Epidermal melanocyte (primary cell): Measurements from ENCODE around the gene ZSCAN22.
A peak's percentile ranks its signal among the peaks of the same experiment; 100 is the strongest.
"Not testable (repeated sequence)": the region's sequence is repeated elsewhere in the genome, so short reads cannot be mapped to it uniquely, and the experiment has no call there.

Experiments
- DNase-seq: peaks from one replicate; pipeline ENCODE4 v3.0.0; 2011; ENCODE audit warnings: low spot score; ENCODE audit not compliant: insufficient read length

Gene ZSCAN22

DNA sequence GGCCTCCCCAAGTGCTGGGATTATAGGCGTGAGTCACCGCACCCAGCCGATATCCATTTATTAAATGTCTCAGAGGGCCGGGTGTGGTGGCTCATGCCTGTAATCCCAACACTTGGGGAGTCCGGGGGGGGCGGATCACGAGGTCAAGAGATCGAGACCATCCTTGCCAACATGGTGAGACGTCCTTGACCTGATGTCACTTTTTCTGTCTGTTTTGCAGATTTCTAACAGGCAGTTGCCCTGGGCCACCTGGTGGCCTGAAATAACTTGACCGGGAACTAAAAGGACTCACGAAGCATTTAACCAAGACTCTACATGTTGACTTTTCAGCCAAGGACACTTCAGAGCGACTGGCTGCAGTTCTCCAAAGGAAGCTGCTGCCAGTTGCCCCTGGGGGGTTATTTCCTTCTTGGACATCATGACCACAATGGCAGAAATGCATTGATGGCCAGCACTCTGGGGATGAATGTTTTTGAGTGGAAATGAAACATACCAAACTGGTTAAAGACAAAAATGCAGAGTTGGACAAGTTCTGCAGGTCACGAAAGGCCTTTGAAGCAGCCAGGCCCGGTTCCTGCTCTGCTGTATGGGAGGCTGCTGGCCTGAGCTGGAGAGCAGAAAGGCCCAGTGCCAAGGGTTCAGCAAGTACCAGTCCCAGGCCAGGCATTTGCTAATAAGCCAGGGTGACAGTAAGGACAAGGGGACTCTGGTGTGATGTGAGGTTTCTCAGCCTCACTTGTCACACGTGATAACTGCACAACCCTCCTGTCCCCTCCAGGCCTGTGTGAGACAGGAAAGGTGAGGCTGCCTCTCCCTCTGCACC, 45.7 kb downstream of the ZSCAN22 start:
- no peak for DNase-seq

DNA sequence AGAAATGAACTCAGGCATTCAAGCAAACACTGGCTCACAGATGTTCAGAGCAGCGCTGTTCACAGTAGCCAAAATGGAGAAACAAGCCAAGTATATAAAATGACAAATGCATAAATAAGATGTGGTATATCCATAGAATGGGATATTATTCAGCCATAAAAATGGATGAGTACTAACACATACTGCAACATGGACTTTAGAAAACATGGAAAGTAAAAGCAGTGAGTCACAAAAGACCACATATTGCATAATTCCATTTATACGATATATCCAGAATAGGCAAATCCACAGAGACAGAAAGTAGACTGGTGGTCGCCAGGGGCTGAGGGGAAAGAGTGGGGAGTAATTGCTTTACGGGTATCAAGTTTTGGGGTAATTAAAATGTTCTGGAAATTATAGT, 47.4 kb downstream of the ZSCAN22 start:
- no peak for DNase-seq

DNA sequence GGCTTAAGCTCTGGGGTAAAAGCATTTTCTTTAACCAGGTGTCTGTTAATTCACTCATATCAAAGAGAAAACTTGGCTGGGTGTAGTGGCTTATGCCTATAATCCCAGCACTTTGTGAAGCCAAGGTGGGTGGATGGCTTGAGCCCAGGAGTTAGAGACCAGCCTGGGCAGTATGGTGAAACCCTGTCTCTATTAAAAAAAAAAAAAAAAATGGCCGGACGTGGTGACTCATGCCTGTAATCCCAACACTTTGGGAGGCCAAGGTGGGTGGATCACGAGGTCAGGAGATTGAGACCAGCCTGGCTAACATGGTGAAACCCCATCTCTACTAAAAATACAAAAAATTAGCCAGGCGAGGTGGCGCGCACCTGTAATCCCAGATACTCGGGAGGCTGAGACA, 49.9 kb downstream of the ZSCAN22 start:
- DNase-seq, result not testable (repeated sequence)

DNA sequence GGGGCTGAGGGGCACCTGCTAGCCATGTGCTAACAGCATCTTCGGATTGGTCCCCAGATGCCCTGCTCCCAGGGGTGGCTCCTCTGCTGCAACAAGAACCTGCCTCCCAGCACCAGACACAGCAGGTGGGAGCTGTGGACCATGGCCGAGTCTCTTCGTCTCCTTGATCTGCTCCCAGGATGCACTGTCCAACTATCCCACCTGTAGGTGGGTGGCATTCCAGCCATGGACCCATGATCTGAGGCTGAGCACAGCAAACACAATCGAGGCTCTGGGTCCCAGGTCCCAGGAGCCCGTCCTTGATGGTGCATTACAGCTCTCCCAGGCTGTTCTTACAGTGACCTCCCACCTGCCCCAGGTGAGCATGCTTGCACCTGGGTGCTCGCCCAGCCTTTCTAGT, 52.5 kb downstream of the ZSCAN22 start:
- DNase-seq, result no peak

DNA sequence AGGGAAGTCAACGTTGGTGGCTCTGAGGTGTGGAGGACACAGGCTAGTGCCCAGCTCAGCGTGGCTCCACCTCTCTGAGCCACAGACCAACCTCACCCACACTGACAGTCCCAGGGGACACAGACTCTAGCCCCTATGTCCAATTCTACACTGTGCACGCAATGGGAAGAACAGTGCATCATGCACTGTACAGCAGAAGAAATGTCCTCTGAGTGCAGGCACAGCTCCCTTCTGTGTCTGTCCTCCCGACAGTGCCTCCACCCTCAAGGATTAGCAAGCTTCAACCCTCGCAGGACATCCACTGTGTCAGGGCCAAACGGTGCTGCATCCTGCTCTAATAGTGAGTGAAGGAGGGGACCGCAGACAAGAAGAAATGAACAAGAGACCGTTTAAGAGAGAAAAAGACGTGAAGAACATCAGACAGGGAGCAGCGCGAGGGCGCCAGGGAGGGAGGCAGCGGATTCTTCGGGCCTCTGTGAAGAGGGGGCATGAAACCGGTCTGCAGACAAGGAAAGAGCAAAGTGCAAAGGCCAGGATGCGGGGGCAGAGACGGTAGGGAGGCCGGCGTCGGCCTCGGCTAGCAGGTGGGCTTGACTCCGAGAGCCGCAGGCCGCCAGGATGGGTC, 53.4 kb downstream of the ZSCAN22 start:
- no peak for DNase-seq

DNA sequence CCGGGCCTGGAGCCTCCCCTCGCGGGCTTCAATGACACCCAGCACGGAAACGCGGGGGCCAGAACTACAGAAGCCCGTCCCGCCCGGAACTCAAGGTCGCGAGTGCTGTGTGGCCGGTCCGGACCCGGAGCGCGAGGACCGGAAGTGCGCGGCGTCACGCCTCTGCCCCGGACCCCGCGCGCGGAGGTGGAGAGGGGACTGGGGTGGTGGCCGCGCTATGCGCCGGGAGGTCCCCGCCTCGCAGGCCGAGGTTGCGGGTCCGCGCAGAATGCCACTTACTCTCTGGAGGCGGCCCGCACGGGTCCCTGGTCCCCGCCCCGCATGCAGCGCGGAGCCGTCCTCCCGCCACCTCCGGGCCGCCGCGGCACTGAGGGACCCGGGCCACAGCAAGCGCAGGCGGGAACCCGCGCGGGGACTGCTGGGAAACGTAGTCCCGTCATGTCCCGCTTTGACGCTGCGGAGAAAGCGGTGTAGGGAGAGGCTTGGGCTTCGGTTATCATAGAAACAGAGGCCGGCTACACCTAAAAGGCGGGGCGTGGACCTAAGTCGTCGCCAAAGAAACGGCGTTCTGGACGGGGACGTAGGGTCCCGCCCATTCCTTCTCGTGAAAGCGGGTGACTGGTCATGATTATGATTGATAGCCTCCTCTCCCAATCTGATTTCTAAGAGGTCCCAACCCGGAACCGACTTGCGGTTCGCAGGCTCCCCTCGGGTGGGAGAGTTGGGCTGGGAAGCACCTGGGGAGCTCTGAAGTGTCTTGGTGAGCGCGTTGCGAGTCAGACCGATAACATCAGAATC, 54.1 kb downstream of the ZSCAN22 start, which contains the start of gene ZNF837:
TSS of gene ZNF837 (minus strand) at position 369 of the 798 bp plus-strand sequence. CDS start 11,698 bp downstream, outside the sequence.
- DNase-seq, result peak; percentile 97

DNA sequence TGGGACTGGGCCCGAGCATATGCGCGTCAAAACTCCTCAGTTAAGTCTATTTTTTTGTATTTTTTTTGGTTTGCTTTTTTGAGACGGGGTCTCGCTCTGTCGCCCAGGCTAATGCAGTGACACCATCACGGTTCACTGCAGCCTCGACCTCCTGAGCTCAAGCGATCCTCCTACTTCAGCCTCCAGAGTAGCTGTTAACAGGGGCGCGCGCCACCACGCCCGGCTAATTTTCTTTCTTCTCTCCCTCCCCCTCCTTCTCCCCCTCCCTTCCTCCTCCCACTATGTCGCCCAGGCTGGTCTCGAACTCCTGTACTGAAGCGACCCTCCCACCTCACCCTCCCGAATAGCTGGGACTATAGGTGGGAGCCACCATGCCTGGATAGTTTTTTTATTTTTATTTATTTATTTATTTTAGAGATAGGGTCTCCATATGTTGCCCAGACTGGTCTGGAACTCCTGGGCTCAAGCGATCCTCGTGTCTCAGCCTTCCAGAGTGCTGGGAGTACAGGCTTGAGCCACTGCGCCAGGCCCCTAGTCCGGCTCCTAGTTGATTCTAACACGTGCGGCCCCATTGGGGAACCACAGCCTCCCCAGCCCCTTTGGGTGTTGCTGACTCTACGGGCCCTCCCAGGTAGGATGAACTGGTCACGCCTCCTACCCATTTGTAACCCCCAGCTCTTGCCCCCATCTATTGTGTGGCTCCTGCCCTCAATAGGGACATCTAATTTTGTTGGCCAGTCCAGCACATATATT, 54.8 kb downstream of the ZSCAN22 start:
- DNase-seq, result no peak

DNA sequence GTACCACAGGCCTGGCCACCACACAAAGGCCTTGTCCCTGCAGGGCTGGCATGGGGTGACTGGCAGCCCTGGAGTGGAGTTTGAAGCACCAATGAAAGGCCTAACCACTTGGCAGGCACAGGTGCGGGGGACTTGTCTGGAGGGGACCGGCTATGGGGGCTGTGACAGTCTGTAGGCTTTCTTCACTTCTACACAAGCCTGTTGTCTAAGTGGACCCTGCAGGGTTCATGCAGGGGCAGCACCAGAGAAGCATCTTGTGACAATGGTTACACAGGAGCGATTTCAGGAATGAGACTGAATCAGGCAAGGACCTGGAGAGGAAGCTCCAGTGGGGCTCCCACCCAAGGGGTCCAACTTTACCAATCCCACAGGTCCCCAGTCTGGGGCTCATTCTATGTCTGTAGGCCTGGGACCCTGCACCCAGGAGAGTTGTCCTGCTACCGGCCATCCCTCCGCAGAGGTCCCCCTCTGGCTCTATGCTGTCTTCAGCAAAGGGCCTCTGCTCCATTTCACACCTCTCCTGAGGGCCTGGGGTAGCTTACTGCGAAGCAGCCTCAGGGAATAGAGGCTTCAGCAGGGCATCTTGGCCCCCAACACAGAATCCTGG, 56.3 kb downstream of the ZSCAN22 start:
- no peak for DNase-seq

DNA sequence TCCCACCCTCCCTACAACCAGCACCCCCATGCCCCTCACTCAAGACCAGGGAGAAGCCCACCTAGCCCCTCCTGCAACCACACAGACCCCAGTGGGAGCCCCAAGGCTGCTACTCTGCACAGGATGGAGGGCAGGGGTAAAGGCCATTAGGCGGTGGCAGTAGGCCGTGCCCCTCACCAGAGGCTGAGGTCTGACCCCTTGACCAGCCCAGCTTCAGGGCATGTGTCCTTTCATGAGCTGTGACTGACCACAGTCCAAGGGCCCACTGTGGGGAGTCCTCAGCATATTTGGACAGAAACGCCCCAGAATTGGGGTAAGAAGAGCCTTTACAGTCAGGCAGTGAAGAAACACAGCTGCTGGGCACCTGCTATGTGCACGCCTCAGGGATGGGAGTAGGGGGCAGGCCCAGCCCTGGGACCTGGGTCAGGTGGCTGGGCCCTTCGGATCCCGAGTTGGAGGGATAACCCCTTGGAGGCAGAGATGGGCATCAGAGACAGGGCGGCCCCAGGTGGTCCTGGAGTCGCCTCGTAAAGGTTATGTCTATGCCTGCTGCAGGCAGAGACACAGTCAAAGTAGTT, 58.6 kb downstream of the ZSCAN22 start:
- no peak for DNase-seq

DNA sequence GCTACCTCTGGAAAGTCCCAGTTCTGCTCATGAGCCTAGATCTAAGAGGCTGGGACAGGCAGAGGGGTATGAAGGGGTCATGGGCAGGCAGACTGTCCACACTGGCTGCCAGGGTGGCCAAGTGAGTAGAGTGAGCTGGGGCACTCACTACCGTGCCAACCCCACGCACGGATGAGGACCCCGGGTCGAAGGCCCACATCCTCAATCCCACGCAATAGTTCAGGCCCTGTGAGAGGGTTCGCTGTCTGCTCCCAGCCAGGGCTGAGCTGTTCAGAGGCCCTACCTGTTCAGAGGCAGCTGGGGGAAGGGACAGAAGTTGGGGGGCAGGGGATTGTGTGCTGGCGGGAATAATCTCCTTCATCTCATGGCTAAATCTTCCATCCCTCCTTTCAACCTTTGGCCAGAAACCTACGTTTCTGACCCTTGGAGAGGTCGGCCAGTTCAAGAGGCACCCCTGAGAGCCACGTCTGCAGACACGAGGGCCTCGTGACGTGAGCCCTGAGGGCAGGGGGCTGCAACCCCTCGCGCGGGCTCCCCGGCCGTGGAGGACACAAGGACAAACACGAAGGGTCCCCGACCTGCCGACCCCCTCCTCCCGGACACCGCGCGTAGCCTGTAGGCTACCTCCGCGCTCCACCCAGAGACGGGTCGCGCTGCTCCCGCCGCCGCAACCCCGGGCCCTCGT, 59.2 kb downstream of the ZSCAN22 start:
- no peak for DNase-seq

DNA sequence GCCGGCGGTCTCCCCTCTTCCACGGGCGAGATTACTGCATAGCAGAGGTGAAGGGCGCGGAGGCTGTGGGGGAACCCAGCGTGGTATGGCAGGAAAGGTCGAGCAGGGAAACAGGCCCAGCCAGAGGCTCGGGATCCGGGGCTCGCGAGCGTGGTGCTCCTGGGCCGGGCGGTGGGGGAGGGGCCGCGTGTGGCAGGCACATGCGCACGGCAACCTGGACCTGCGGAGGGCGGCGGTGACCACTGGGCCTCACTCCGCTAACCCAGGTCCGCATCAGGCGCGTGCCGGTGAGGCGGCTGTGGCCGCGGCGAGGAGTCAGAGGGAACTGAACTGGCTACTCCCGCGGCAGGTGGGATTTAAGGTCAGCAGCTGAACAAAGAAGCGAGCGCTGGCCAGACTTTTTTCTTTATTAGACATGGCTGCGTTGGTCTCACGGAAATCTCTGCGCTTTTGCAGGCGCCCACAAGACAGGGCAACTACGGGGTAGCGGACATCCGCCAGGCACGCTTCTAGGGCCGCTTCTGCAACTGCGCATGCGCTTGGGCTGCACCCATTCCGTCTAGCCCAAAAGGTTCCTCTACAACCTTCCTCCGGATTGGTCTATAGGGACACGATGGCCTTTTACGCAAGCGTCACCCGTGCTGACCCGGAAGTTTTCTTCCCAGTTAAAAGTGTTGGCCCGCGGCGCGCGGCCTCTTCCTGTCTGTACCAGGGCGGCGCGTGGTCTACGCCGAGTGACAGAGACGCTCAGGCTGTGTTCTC, 60.0 kb downstream of the ZSCAN22 start, which contains the start of gene RPS5:
TSS of gene RPS5 (plus strand) at position 694 of the 762 bp plus-strand sequence. CDS start 869 bp downstream, outside the sequence.
- peak; percentile 100 for DNase-seq

DNA sequence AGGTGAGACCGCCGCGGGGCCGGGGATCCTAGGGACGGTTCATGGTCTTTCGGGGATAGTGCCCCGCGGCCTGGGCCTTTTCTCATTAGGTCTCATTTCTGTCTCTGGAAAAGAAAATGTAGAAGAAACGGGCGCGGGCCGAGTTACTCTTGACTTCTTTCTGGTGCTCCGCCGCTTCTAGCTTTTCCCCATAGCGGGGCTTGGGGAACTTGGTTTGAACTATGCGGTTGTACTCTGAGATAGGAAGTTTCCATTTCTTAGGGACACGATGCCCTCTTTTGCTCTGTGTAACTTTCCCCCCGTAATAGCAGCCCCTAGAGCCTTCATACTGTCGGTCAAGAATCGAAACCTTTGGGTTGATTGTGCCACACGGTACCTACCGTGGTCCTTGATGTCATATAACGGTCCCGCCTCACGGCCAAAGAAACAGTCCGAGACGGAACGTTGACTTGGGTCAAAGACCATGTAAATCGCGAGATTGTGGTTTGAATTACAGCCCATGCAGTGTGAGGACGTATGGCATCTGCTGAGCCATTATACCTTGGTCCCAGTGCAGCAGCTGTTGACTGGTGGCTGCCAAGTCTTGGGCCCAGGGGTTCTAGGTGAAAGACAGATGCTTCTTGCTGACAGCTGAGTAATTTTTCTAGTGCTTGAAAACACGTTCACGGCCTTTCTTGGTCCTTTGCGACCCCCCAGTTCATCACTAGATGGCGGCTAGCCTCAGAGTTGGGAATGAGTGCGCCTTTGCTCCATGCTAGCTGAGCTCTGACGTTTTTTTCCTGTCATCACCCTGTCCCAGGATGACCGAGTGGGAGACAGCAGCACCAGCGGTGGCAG, 60.8 kb downstream of the ZSCAN22 start:
- no peak for DNase-seq

DNA sequence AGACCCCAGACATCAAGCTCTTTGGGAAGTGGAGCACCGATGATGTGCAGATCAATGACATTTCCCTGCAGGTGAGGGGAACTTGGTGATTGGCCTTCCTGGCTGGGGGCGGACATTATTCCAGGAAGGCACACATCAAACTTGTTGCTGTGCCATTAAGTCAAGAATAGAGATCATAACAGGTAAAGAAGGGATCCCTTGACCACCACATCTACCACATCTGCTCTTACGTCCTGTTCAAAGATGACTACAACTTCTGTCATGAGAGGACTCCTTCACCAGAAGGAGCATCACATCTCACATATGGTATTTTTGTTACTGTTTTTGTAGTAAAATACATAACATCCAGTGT, 61.4 kb downstream of the ZSCAN22 start:
- no peak for DNase-seq
